ENCODE results near the gene TEX19. TPM values are rescaled to one million over a fixed set of nuclear protein-coding genes. Genes with fewer than 3 reads are reported as not detected.

TEX19 gene
- total and polyA plus RNA-seq, 2 of the 4 experiments (the other 2 are of a cell fraction): under 0.01 to 0.03 TPM

GRCh38 chr17:82403662-82404660 is 44.9 kb downstream of the TEX19 start:
- H3K56ac ChIP-seq (ENCODE audit: extremely low read depth, insufficient read depth, low read length): no peak overlapping the region
- DNase-seq (no peak), ATAC-seq (ENCODE audit: low read depth) (no peak)
- no peak overlapping the region for H3K9ac ChIP-seq (ENCODE audit: low read depth, low read length)
- intact Hi-C loops (cut with micrococcal nuclease) (no loop called here), dilution Hi-C loops (cut with HindIII; ENCODE audit: low sequenced_read_pairs, unreplicated experiment) (no loop called here), in situ Hi-C loops (cut with MboI; ENCODE audit: low sequenced_read_pairs) (no loop called here)
- no peak overlapping the region for H4K8ac ChIP-seq (ENCODE audit: low read depth in 2 of 2, low read length in 2 of 2)
- CTCF ChIA-PET: no interaction called here
- no peak for TF ChIP-seq POLR2A (IDR thresholded peaks at IDR 0.05; ENCODE audit: low read depth, low read length)
- no peak for TF ChIP-seq FOS (IDR thresholded peaks at IDR 0.05; ENCODE audit: low read depth, low read length)
- no peak for TF ChIP-seq NFE2L2 (IDR thresholded peaks at IDR 0.05; ENCODE audit: low read depth, low read length)
- TF ChIP-seq RCOR1 (IDR thresholded peaks at IDR 0.05; ENCODE audit: insufficient replicate concordance, low read length): no peak
- TF ChIP-seq RFX5 (IDR thresholded peaks at IDR 0.05; ENCODE audit: low read depth, low read length): no peak
- TF ChIP-seq MAZ (IDR thresholded peaks at IDR 0.05; ENCODE audit: borderline replicate concordance, low read depth, low read length): no peak
- TF ChIP-seq BHLHE40 (IDR thresholded peaks at IDR 0.05; ENCODE audit: low read depth, low read length): no peak
- TF ChIP-seq MXI1 (IDR thresholded peaks at IDR 0.05; ENCODE audit: borderline replicate concordance, low read depth, low read length): no peak
- no peak for TF ChIP-seq CHD1 (IDR thresholded peaks at IDR 0.05; ENCODE audit: low read depth, low read length)
- no peak for TF ChIP-seq ELK1 (IDR thresholded peaks at IDR 0.05; ENCODE audit: borderline replicate concordance, low read depth, low read length)
- no peak for TF ChIP-seq MAFK (IDR thresholded peaks at IDR 0.05; ENCODE audit: low read depth, low read length)
- TF ChIP-seq USF2 (IDR thresholded peaks at IDR 0.05; ENCODE audit: low read depth, low read length): no peak
- no peak for TF ChIP-seq RAD21 (IDR thresholded peaks at IDR 0.05; ENCODE audit: low read length)
- no peak overlapping the region for H3K23ac ChIP-seq (ENCODE audit: low read depth, low read length)
- H4K20me1 ChIP-seq (ENCODE audit: insufficient read depth, low read length): no peaks in the 10 kb centered on the region; the same call in 1 of the 2 replicates
- H3K36me3 ChIP-seq (ENCODE audit: control insufficient read depth, insufficient read depth, low read length): peaks cover 6% of the 10 kb centered on the region; the same call in 1 of the 2 replicates
- H3K14ac ChIP-seq (replicated peaks; ENCODE audit: low read depth, low read length): no peak overlapping the region
- H2AK5ac ChIP-seq (ENCODE audit: low read depth, low read length): no peak overlapping the region
- no peak overlapping the region for H2AFZ ChIP-seq (replicated peaks; ENCODE audit: low read length, poor library complexity)
- POLR2A ChIA-PET (ENCODE audit: unreplicated experiment): no interaction called here
- 98% methylated on average over 39 of the region's 67 CpGs; no CpG with 5 or more reads in 1 of the 2 experiments for WGBS, 2 experiments (ENCODE audit: extremely low coverage in 2 of 2, insufficient read length in 1 of 2)
- no peak overlapping the region for H3K18ac ChIP-seq (ENCODE audit: low read depth, low read length)
- no peak overlapping the region for H2BK15ac ChIP-seq (ENCODE audit: low read depth, low read length)
- H2BK5ac ChIP-seq (ENCODE audit: low read depth, low read length, poor library complexity, severe bottlenecking): no peak overlapping the region
- no peak overlapping the region for H3K4me2 ChIP-seq (ENCODE audit: low read depth, low read length)
- H2BK20ac ChIP-seq (ENCODE audit: low read depth, low read length): no peak overlapping the region
- no peaks in the 10 kb centered on the region for H3K9me3 ChIP-seq (ENCODE audit: control insufficient read depth, insufficient read depth, low read length)
- no TSS peak for BruUV-seq (replicated peaks)
- no peak overlapping the region for H4K5ac ChIP-seq (ENCODE audit: low read depth, low read length)
- H3K27ac ChIP-seq (ENCODE audit: insufficient read depth, low read length): no peak overlapping the region
- H3K27me3 ChIP-seq (ENCODE audit: control insufficient read depth, insufficient read depth, low read length): no peaks in the 10 kb centered on the region
- no peak overlapping the region for H4K91ac ChIP-seq (ENCODE audit: insufficient read depth, low read depth, low read length)
- no peak overlapping the region for H3K4ac ChIP-seq (ENCODE audit: low read depth, low read length)
- H3K4me1 ChIP-seq (ENCODE audit: control insufficient read depth, insufficient read depth, low read length): no peaks in the 10 kb centered on the region; the same call in 1 of the 2 replicates
- H3K4me3 ChIP-seq (ENCODE audit: insufficient read depth, low read depth, low read length): no peak overlapping the region
- no peaks in the 10 kb centered on the region for H3K9me1 ChIP-seq (ENCODE audit: insufficient read depth, low read length)
- no peaks in the 10 kb centered on the region; a peak in 1 of 4 replicates for H3K79me1 ChIP-seq (ENCODE audit: low read depth in 1 of 2, low read length in 2 of 2)
- no peak overlapping the region for H2BK120ac ChIP-seq (ENCODE audit: low read depth, low read length)
- H2AK9ac ChIP-seq (replicated peaks; ENCODE audit: low read depth, low read length, poor library complexity): no peak overlapping the region

All from IMR-90 (cell line).